Gastrocnemius medialis (tissue), 4 donors: ENCODE results near the gene FAM83F. TPM values are rescaled to one million over a fixed set of nuclear protein-coding genes. Genes with fewer than 3 reads are reported as not detected.

Experiments used
- ATAC-seq, 2 donors: fragments of 150-250 bp; one replicate each; pipeline ENCODE4 v1.9.1; 2016
- DNase-seq, 2 donors: peaks; one replicate each; pipeline ENCODE4 v3.0.0-alpha.2; 2019
- H3K27ac ChIP-seq, 4 donors: fragments of 200-600 bp; sonication (generic); 1 replicate in 1 of 4; 2 replicates in 3 of 4; pipeline ENCODE4 v1.5.1; 2016 to 2018; ENCODE audit warnings: mild to moderate bottlenecking in 2 of 4, moderate library complexity in 1 of 4
- H3K27me3 ChIP-seq, 3 donors: fragments of 200-600 bp; sonication (generic) in 2 of 3; 1 replicate in 1 of 3; 2 replicates in 2 of 3; pipeline versions ENCODE4 v1.5.1 to v1.6.0; 2016 to 2019; ENCODE audit warnings: mild to moderate bottlenecking in 1 of 3, moderate library complexity in 1 of 3
- H3K36me3 ChIP-seq, 2 donors: fragments of 200-600 bp; sonication (generic) in 1 of 2; one replicate each; pipeline ENCODE4 v1.5.1; 2017 to 2018
- H3K4me1 ChIP-seq, 2 donors: fragments of 200-600 bp; sonication (generic) in 1 of 2; one replicate each; pipeline ENCODE4 v1.5.1; 2016 to 2017; ENCODE audit warnings: mild to moderate bottlenecking in 2 of 2
- H3K4me3 ChIP-seq, 4 donors: fragments of 200-600 bp; sonication (generic) in 3 of 4; 1 replicate in 1 of 4; 2 replicates in 3 of 4; pipeline ENCODE4 v1.5.1; 2016 to 2019; ENCODE audit warnings: mild to moderate bottlenecking in 2 of 4
- H3K9me3 ChIP-seq, 3 donors: fragments of 200-600 bp; sonication (generic) in 2 of 3; 1 replicate in 1 of 3; 2 replicates in 2 of 3; pipeline ENCODE4 v1.5.1; 2016 to 2019
- CTCF ChIP-seq, 5 experiments: fragments of 450-650 bp in 3 of 5; fragments of 200-600 bp in 2 of 5; sonication (generic) in 2 of 5; IDR thresholded peaks in 4 of 5; conservative IDR thresholded peaks in 1 of 5; 1 replicate in 4 of 5; 2 replicates in 1 of 5; pipeline ENCODE4 v1.5.1; 2016 to 2019; ENCODE audit warnings: antibody characterized with exemption in 5 of 5, mild to moderate bottlenecking in 3 of 5, moderate library complexity in 3 of 5
- POLR2A ChIP-seq, 2 donors: fragments of 450-650 bp; IDR thresholded peaks; one replicate each; pipeline ENCODE4 v1.6.1; 2017; ENCODE audit warnings: antibody characterized with exemption in 2 of 2, mild to moderate bottlenecking in 2 of 2, moderate library complexity in 2 of 2
- in situ Hi-C, 4 donors: fragments of 200-750 bp; cut with MboI; loops; one replicate each; pipeline versions ENCODE4 v1.15.0 to v1.8.0; 2017; ENCODE audit warnings: low sequenced_read_pairs in 4 of 4
- intact Hi-C: fragments of 100-400 bp; cut with DNase I; formaldehyde crosslinking; loops from one replicate; pipeline ENCODE4 v1.15.1; 2023; ENCODE audit warnings: low total_unique reads
- total RNA-seq, 4 donors: library from RNA; depleted of rRNA; stranded (reverse); fragments of >200 nt; gene quantifications; one replicate each; pipeline versions ENCODE4 v1.1.0 to v1.2.3, GENCODE V29; 2016

Gene FAM83F
- total RNA-seq, 4 donors from 2014 or later: 0.02 to 0.15 (median 0.07) TPM; not detected in 1

DNA sequence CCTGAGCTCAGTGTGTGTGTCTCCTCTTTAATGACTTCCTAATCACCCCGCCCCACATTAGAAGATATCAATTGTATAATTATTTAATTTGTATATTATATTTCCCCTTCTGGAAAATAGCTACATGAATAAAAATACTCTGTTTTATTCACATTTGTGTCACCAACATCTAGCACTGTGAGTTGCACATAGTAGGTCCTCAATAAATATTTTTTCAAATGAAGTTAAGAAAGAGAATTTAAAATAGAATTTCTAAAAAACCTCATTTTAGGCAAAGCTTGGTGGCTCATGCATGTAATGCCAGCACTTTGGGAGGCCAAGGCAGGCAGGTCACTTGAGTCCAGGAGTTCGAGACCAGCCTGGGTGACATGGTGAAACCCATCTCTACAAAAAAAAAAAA lies 59.7 kb downstream of the FAM83F start:
- H3K9me3 ChIP-seq: no peaks in the 10 kb centered on the region
- DNase-seq (no peak), ATAC-seq (no peak)
- peaks cover 57 to 60% of the 10 kb centered on the region in 2 donors for H3K4me1 ChIP-seq
- H3K36me3 ChIP-seq: no peaks in the 10 kb centered on the region
- H3K27ac ChIP-seq: no peak overlapping the region
- TF ChIP-seq POLR2A (IDR thresholded peaks at IDR 0.05): no peak
- no peak for TF ChIP-seq CTCF (IDR thresholded peaks at IDR 0.05 in 4 of 5, conservative IDR thresholded peaks at IDR 0.05 in 1 of 5)
- intact Hi-C loops: no loop called here
- no peaks in the 10 kb centered on the region for H3K27me3 ChIP-seq
- no peak overlapping the region for H3K4me3 ChIP-seq
- in situ Hi-C loops: loop anchor here in 1 of 4 donors (25.0 kb wide), 1 partner anchor 233 kb away; no protein-coding TSS in a partner anchor

DNA sequence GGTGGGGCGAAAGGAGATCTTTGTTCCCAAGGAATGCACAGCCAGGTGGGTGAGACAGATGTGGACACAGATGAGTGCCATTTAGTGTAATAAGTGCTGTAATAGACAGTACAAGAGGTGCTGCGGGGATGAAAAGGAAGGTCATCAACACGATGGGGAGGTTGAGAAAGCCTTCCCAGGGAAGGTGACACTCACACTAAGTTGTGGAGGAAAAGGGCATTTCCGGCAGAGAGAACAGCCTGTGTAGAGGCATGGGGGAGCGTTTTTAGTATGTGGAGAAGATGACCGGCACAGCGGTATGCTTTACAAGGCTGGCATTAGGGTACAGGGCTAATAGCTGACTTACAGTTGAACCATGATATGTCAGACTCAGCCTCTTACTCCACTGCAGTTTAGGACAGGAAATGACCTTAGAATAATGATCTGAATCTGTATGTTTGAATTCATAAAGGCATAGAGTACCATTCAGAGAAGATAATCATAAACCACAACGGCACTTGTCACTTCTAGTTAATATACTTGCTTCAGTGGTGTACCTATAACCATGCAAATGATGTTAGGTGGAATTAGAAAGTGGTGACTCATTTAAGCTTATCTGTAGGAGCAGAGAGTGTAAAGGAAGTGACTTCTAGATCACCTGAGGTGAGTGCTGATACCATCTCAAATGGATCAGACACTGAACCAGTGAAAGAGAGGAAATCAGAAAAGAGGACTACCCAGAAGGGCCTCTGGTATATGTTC lies 60.6 kb downstream of the FAM83F start:
- Histone ChIP-seq H3K4me3 (no peak overlapping the region), H3K27me3 (no peaks in the 10 kb centered on the region), H3K27ac (no peak overlapping the region), H3K4me1 (peaks cover 57 to 59% of the 10 kb centered on the region in 2 donors), H3K36me3 (no peaks in the 10 kb centered on the region), H3K9me3 (no peaks in the 10 kb centered on the region)
- ATAC-seq (no peak), DNase-seq (no peak)
- intact Hi-C loops: no loop called here
- TF ChIP-seq CTCF (IDR thresholded peaks at IDR 0.05 in 4 of 5, conservative IDR thresholded peaks at IDR 0.05 in 1 of 5): no peak
- TF ChIP-seq POLR2A (IDR thresholded peaks at IDR 0.05): no peak
- in situ Hi-C loops: loop anchor here in 1 of 4 donors (25.0 kb wide), 1 partner anchor 232 kb away; no protein-coding TSS in a partner anchor

DNA sequence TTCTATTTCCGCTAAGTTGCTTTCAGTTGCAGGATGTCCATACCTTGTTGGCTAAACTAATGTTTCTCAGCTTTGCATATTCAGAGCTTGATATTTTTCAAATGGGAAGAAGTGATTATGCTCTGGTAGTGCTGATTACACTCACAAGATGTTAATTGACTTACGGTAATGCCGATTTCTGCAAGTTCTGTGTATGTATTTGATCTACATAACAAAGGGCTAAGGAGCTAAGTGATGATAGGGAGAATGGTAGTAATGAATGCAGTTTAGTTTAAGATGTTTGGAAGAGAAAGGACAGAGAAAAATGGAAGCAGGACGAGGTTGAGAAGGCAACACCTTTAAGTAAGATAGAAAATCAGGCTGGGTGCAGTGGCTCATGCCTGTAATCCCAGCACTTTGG lies 61.4 kb downstream of the FAM83F start:
- no peaks in the 10 kb centered on the region for H3K9me3 ChIP-seq
- H3K4me1 ChIP-seq: peaks cover 51% of the 10 kb centered on the region in 2 donors
- in situ Hi-C loops: loop anchor here in 1 of 4 donors (25.0 kb wide), 1 partner anchor 231 kb away; no protein-coding TSS in a partner anchor
- no peaks in the 10 kb centered on the region for H3K27me3 ChIP-seq
- ATAC-seq (no peak), DNase-seq (no peak)
- TF ChIP-seq POLR2A (IDR thresholded peaks at IDR 0.05) (no peak), CTCF (IDR thresholded peaks at IDR 0.05 in 4 of 5, conservative IDR thresholded peaks at IDR 0.05 in 1 of 5) (no peak)
- no peak overlapping the region for H3K27ac ChIP-seq
- no peaks in the 10 kb centered on the region for H3K36me3 ChIP-seq
- intact Hi-C loops: no loop called here
- no peak overlapping the region for H3K4me3 ChIP-seq

GRCh38 chr22:40056559-40056958 lies 61.8 kb downstream of the FAM83F start:
- TF ChIP-seq POLR2A (IDR thresholded peaks at IDR 0.05) (no peak), CTCF (IDR thresholded peaks at IDR 0.05 in 4 of 5, conservative IDR thresholded peaks at IDR 0.05 in 1 of 5) (no peak)
- DNase-seq (no peak), ATAC-seq (no peak)
- Histone ChIP-seq H3K9me3 (no peaks in the 10 kb centered on the region), H3K4me3 (no peak overlapping the region), H3K27me3 (no peaks in the 10 kb centered on the region), H3K27ac (no peak overlapping the region), H3K4me1 (peaks cover 47% of the 10 kb centered on the region in 2 donors), H3K36me3 (no peaks in the 10 kb centered on the region)
- intact Hi-C loops (no loop called here), in situ Hi-C loops (loop anchor here in 1 of 4 donors (25.0 kb wide), 1 partner anchor 231 kb away; no protein-coding TSS in a partner anchor)
